Uterus (tissue), 2 donors: ENCODE measurements around the gene SENP7.

Source experiments
- CTCF ChIP-seq, 4 experiments: fragments of 200-600 bp in 2 of 4; fragments of 450-650 bp in 2 of 4; sonication (generic) in 2 of 4; IDR thresholded peaks; one replicate each; pipeline ENCODE4 v1.5.1; 2016 to 2019; ENCODE audit warnings: antibody characterized with exemption in 4 of 4, mild to moderate bottlenecking in 2 of 4, moderate library complexity in 1 of 4
- POLR2A ChIP-seq, 2 donors: fragments of 450-650 bp; IDR thresholded peaks; one replicate each; pipeline ENCODE4 v1.6.1; 2016; ENCODE audit warnings: antibody characterized with exemption in 2 of 2, mild to moderate bottlenecking in 1 of 2, moderate library complexity in 1 of 2

- no peak for TF ChIP-seq POLR2A (IDR thresholded peaks at IDR 0.05)
- no peak for TF ChIP-seq CTCF (IDR thresholded peaks at IDR 0.05)
These were observed 18.6 kb upstream of the SENP7 start for GRCh38 chr3:101531473-101532086.
